Neural cell (in vitro differentiated cells): ENCODE data around the gene PLEKHF1. TPM values are rescaled to one million over a fixed set of nuclear protein-coding genes. Genes with fewer than 3 reads are reported as not detected.

ENCODE experiments used
- H2AFZ ChIP-seq: fragments of 200-600, 300-800 bp; sonication (generic), shearing (Covaris generic); 2 replicates; pipeline ENCODE4 v1.6.0; 2014; ENCODE audit warnings: low read depth, mild to moderate bottlenecking, antibody characterized with exemption, low read length, moderate library complexity
- H3F3A ChIP-seq: fragments of 200-600 bp; shearing (Covaris generic); 2 replicates; pipeline ENCODE4 v1.6.1; 2016; ENCODE audit warnings: mild to moderate bottlenecking, moderate library complexity, mixed read lengths, antibody characterized with exemption, low read length; ENCODE audit not compliant: insufficient read depth, poor library complexity, severe bottlenecking
- H3K27ac ChIP-seq: fragments of 200-600, 300-800 bp; sonication (generic), shearing (Covaris generic); 2 replicates; pipeline ENCODE4 v1.5.1; 2014; ENCODE audit warnings: mild to moderate bottlenecking, low read length, moderate library complexity
- H3K27me3 ChIP-seq: fragments of 300-800, 200-600 bp; sonication (generic), shearing (Covaris generic); 2 replicates; pipeline ENCODE4 v1.6.0; 2014; ENCODE audit warnings: mild to moderate bottlenecking, low read depth, low read length, moderate library complexity; ENCODE audit not compliant: insufficient read depth
- H3K36me3 ChIP-seq: fragments of 300-800, 200-600 bp; sonication (generic), shearing (Covaris generic); 2 replicates; pipeline ENCODE4 v1.5.1; 2014; ENCODE audit warnings: mild to moderate bottlenecking, antibody characterized with exemption, low read length, moderate library complexity; ENCODE audit not compliant: insufficient read depth
- H3K4me2 ChIP-seq: fragments of 300-800, 200-600 bp; sonication (generic), shearing (Covaris generic); 2 replicates; pipeline ENCODE4 v1.6.0; 2014; ENCODE audit warnings: mild to moderate bottlenecking, low read length
- H3K4me3 ChIP-seq: fragments of 300-800, 200-600 bp; sonication (generic), shearing (Covaris generic); 2 replicates; pipeline ENCODE4 v1.5.1; 2014; ENCODE audit warnings: mild to moderate bottlenecking, low read length, moderate library complexity
- H3K79me2 ChIP-seq: fragments of 200-600 bp; shearing (Covaris generic); replicated peaks from 2 replicates; pipeline ENCODE4 v1.6.0; 2014; ENCODE audit warnings: mild to moderate bottlenecking, low read length, moderate library complexity; ENCODE audit not compliant: insufficient read depth
- H3K9ac ChIP-seq: fragments of 300-800, 200-600 bp; sonication (generic), shearing (Covaris generic); 2 replicates; pipeline ENCODE4 v1.6.1; 2016; ENCODE audit warnings: mild to moderate bottlenecking, low read length, mixed read lengths
- H3K9me2 ChIP-seq: fragments of 200-600 bp; shearing (Covaris generic); 2 replicates; pipeline ENCODE4 v1.6.1; 2016; ENCODE audit warnings: mild to moderate bottlenecking, low read length, mixed read lengths; ENCODE audit not compliant: insufficient read depth
- H3K9me3 ChIP-seq: fragments of 200-600, 300-800 bp; sonication (generic), shearing (Covaris generic); 2 replicates; pipeline ENCODE4 v1.6.1; 2016; ENCODE audit warnings: mild to moderate bottlenecking, mixed run types, low read length, moderate library complexity, mixed read lengths
- H4K20me1 ChIP-seq: fragments of 200-600 bp; shearing (Covaris generic); 2 replicates; pipeline ENCODE4 v1.6.1; 2016; ENCODE audit warnings: mild to moderate bottlenecking, mixed run types; ENCODE audit not compliant: insufficient read depth
- EP300 ChIP-seq: fragments of 450-650 bp; conservative IDR thresholded peaks from 2 replicates; pipeline ENCODE4 v1.6.1; 2014; ENCODE audit warnings: antibody characterized with exemption, mild to moderate bottlenecking, moderate library complexity; ENCODE audit not compliant: poor library complexity, severe bottlenecking
- POLR2AphosphoS5 ChIP-seq: IDR thresholded peaks from 2 replicates; pipeline ENCODE4 v1.6.1; 2012
- RAD21 ChIP-seq: fragments of 450-650 bp; conservative IDR thresholded peaks from 2 replicates; pipeline ENCODE4 v1.6.1; 2014; ENCODE audit warnings: antibody characterized with exemption, mild to moderate bottlenecking, moderate library complexity
- REST ChIP-seq: IDR thresholded peaks from 2 replicates; pipeline ENCODE4 v1.6.1; 2012; ENCODE audit warnings: borderline replicate concordance
- SMC3 ChIP-seq: fragments of 450-650 bp; conservative IDR thresholded peaks from 2 replicates; pipeline ENCODE4 v1.6.1; 2014; ENCODE audit warnings: antibody characterized with exemption, mild to moderate bottlenecking, moderate library complexity; ENCODE audit not compliant: poor library complexity
- TAF1 ChIP-seq: IDR thresholded peaks from 2 replicates; pipeline ENCODE4 v1.6.1; 2012; ENCODE audit warnings: low read depth
- polyA plus RNA-seq: library from polyadenylated mRNA; depleted of rRNA; stranded (reverse); fragments of >200 nt; gene quantifications from 2 replicates; pipeline ENCODE4 v1.2.3, GENCODE V29; 2014
- TF ChIP-seq, protein P1 (sequence below): fragments of 450-650 bp; IDR thresholded peaks from 2 replicates; pipeline ENCODE4 v1.5.1; 2014; ENCODE audit warnings: antibody characterized with exemption, mild to moderate bottlenecking, moderate library complexity; ENCODE audit not compliant: poor library complexity, severe bottlenecking

The PLEKHF1 gene
- polyA plus RNA-seq, 1 donor from 2014 or later: not detected

GRCh38 chr19:29715701-29716581 lies 50.7 kb downstream of the PLEKHF1 start:
- H3F3A ChIP-seq: peaks cover 5% of the 10 kb centered on the region
- H3K9me3 ChIP-seq: no peaks in the 10 kb centered on the region
- no peaks in the 10 kb centered on the region for H3K9me2 ChIP-seq
- no peaks in the 10 kb centered on the region for H3K27me3 ChIP-seq
- H3K27ac ChIP-seq: peak overlapping the region; percentile 71
- no peaks in the 10 kb centered on the region for H3K36me3 ChIP-seq
- TF ChIP-seq EP300: no peak
- no peak for TF ChIP-seq POLR2AphosphoS5
- TF ChIP-seq REST: no peak
- no peak for TF ChIP-seq SMC3
- TF ChIP-seq, protein P1, sequence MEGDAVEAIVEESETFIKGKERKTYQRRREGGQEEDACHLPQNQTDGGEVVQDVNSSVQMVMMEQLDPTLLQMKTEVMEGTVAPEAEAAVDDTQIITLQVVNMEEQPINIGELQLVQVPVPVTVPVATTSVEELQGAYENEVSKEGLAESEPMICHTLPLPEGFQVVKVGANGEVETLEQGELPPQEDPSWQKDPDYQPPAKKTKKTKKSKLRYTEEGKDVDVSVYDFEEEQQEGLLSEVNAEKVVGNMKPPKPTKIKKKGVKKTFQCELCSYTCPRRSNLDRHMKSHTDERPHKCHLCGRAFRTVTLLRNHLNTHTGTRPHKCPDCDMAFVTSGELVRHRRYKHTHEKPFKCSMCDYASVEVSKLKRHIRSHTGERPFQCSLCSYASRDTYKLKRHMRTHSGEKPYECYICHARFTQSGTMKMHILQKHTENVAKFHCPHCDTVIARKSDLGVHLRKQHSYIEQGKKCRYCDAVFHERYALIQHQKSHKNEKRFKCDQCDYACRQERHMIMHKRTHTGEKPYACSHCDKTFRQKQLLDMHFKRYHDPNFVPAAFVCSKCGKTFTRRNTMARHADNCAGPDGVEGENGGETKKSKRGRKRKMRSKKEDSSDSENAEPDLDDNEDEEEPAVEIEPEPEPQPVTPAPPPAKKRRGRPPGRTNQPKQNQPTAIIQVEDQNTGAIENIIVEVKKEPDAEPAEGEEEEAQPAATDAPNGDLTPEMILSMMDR: no peak
- no peak for TF ChIP-seq RAD21
- H4K20me1 ChIP-seq: no peaks in the 10 kb centered on the region
- H3K4me2 ChIP-seq: peak overlapping the region; percentile 82
- H3K4me3 ChIP-seq: peak overlapping the region; percentile 78
- peaks cover 8% of the 10 kb centered on the region for H3K79me2 ChIP-seq
- H3K9ac ChIP-seq: peak overlapping the region; percentile 85
- H2AFZ ChIP-seq: peak overlapping the region; percentile 94

DNA sequence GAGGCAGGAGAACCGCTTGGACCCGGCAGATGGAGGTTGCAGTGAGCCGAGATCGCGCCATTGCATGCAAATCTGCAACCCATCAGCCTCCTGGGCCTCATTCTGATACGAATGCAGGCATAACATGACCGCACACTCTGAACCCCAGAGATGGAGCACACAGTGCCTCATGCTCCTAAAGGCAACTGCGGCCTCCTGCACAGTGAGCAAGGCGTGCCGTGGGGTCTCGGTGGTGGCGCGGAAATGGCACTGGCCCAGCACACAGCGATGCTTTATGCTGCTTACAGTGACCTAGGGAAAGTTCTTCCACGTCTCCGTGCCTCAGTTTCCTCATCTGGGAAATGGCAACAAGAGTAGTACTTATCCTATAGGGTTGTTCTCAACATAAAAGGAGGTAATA lies 51.8 kb downstream of the PLEKHF1 start:
- Histone ChIP-seq H3K9me3 (no peaks in the 10 kb centered on the region), H3K27me3 (no peaks in the 10 kb centered on the region), H3K9me2 (no peaks in the 10 kb centered on the region), H4K20me1 (no peaks in the 10 kb centered on the region), H3K4me3 (no peak overlapping the region), H2AFZ (no peak overlapping the region), H3K36me3 (no peaks in the 10 kb centered on the region), H3K79me2 (peaks cover 8% of the 10 kb centered on the region), H3K9ac (no peak overlapping the region), H3K27ac (no peak overlapping the region), H3K4me2 (no peak overlapping the region), H3F3A (peaks cover 5% of the 10 kb centered on the region)
- TF ChIP-seq TAF1 (no peak), EP300 (no peak)

- H3K4me3 ChIP-seq: peak overlapping the region; percentile 52
- H4K20me1 ChIP-seq: no peaks in the 10 kb centered on the region
- no peaks in the 10 kb centered on the region for H3K9me3 ChIP-seq
- H3K27ac ChIP-seq: peak overlapping the region; percentile 58
- H3K79me2 ChIP-seq: no peaks in the 10 kb centered on the region
- TF ChIP-seq TAF1: peak; percentile 51
- no peak for TF ChIP-seq EP300
- TF ChIP-seq, protein P1: no peak
- TF ChIP-seq POLR2AphosphoS5: peak; percentile 34
- TF ChIP-seq RAD21: no peak
- no peak overlapping the region for H3K4me2 ChIP-seq
- no peaks in the 10 kb centered on the region for H3K9me2 ChIP-seq
- H2AFZ ChIP-seq: peak overlapping the region; percentile 94
- H3K36me3 ChIP-seq: no peaks in the 10 kb centered on the region
- peaks cover 3% of the 10 kb centered on the region for H3F3A ChIP-seq
- peak overlapping the region; percentile 55 for H3K9ac ChIP-seq
- no peaks in the 10 kb centered on the region for H3K27me3 ChIP-seq
Measured at GRCh38 chr19:29724102-29724641, 58.9 kb downstream of the PLEKHF1 start.
